Aorta (tissue), 5 donors: Measurements from ENCODE around the gene SBF1. TPM values are rescaled to one million over a fixed set of nuclear protein-coding genes. Genes with fewer than 3 reads are reported as not detected.

Experiments used
- ATAC-seq: fragments of 200-7000 bp; cut with Tn5 transposase; one replicate; pipeline ENCODE4 v1.9.1; 2022; ENCODE audit warnings: moderate library complexity; ENCODE audit not compliant: low FRiP score
- DNase-seq, 2 donors: peaks; one replicate each; pipeline ENCODE4 v3.0.0-alpha.2; 2020
- H3K27ac ChIP-seq, 2 donors: one replicate each; pipeline ENCODE4 v1.5.1; 2013; ENCODE audit warnings: low read length in 2 of 2, mild to moderate bottlenecking in 2 of 2, moderate library complexity in 2 of 2, control low read depth in 1 of 2, inconsistent platforms in 1 of 2, low read depth in 1 of 2
- H3K27me3 ChIP-seq, 2 donors: one replicate each; pipeline ENCODE4 v1.6.1; 2013; ENCODE audit warnings: control low read depth in 1 of 2, low read length in 1 of 2, mild to moderate bottlenecking in 1 of 2, moderate library complexity in 1 of 2; ENCODE audit not compliant: insufficient read depth in 2 of 2, control insufficient read depth in 1 of 2
- H3K36me3 ChIP-seq, 2 donors: one replicate each; pipeline ENCODE4 v1.6.1; 2013; ENCODE audit warnings: control low read depth in 1 of 2, low read length in 1 of 2, mild to moderate bottlenecking in 1 of 2; ENCODE audit not compliant: insufficient read depth in 2 of 2, control insufficient read depth in 1 of 2
- H3K4me1 ChIP-seq, 2 donors: one replicate each; pipeline ENCODE4 v1.6.1; 2013; ENCODE audit warnings: low read length in 2 of 2, control low read depth in 1 of 2, mild to moderate bottlenecking in 1 of 2, moderate library complexity in 1 of 2; ENCODE audit not compliant: insufficient read depth in 2 of 2, control insufficient read depth in 1 of 2
- H3K4me3 ChIP-seq, 2 donors: one replicate each; pipeline ENCODE4 v1.5.1; 2013; ENCODE audit warnings: low read length in 2 of 2, control low read depth in 1 of 2, mild to moderate bottlenecking in 1 of 2
- H3K9me3 ChIP-seq: one replicate; pipeline ENCODE4 v1.6.1; 2013; ENCODE audit warnings: mild to moderate bottlenecking, low read length; ENCODE audit not compliant: control insufficient read depth
- WGBS, 2 donors: extraction: QIAGEN DNeasy Blood & Tissue Kit; methylation state at CpG; one replicate each; pipeline ENCODE4 v1.1.7; 2013; 5-methylcytosine and 5-hydroxymethylcytosine counted together
- intact Hi-C, 2 donors: fragments of 100-400 bp; cut with DNase I; formaldehyde crosslinking; loops; one replicate each; pipeline versions ENCODE4 v1.14.2 to v1.15.0; 2022
- polyA plus RNA-seq, 2 donors: library from polyadenylated mRNA; stranded (reverse); fragments of 200-250 nt; gene quantifications; one replicate each; pipeline ENCODE4 v1.2.3, GENCODE V29; 2013
- total RNA-seq, 2 donors: library from RNA; stranded (reverse); fragmentation: NEBNext Ultra II Directional; extraction: Animal tissue kit (Norgen Biotek cat#: 25700); gene quantifications; one replicate each; pipeline ENCODE4 v1.2.1, GENCODE V29; 2021
- donor health status: healthy with polysubstance abuse.
- donor health status: Bipolar disorder and iron deficiency.
- donor health status: DM: no; HTN: no; CAD: no.
- donor health status: DM: no; HTN: no; CAD: no.
- donor health status: DM: yes; HTN: yes; CAD: no.

Gene SBF1
- total and polyA plus RNA-seq, 4 donors, result 17.8 to 77.9 (median 57.6) TPM

- Histone ChIP-seq H3K4me3 (peak within 1 kb of the TSS; percentile 57 to 87), H3K36me3 (peaks cover 0 to 1% of the 10 kb centered on the region in 2 donors), H3K9me3 (no peaks in the 10 kb centered on the region), H3K27me3 (no peaks in the 10 kb centered on the region), H3K27ac (peak within 1 kb of the TSS; percentile 8 to 86), H3K4me1 (no peaks in the 10 kb centered on the region)
- peak; percentile 97 to 99 for DNase-seq
- intact Hi-C loops, result loop anchor here (1.0 to 10.0 kb wide), 4 partner anchors 17 to 263 kb away; partner anchors contain the start of genes SCO2 (in 2 of the 2), SBF1 (in 1 of the 2), SYCE3 (in 1 of the 2) and TUBGCP6 (in 1 of the 2)
- peak; percentile 93 for ATAC-seq
- 1% methylated on average over 35 to 76 of the region's 76 CpGs for WGBS, 2 donors
Measured at GRCh38 chr22:50507991-50508884, 33.4 kb upstream of the SBF1 start, which contains the start of gene NCAPH2. Gene NCAPH2, plus strand, starts transcription at chr22:50508224. Its CDS starts 114 bp downstream, at chr22:50508338.

- no peaks in the 10 kb centered on the region for H3K9me3 ChIP-seq
- H3K27me3 ChIP-seq, result no peaks in the 10 kb centered on the region
- peak; percentile 90 for ATAC-seq
- H3K36me3 ChIP-seq, result peaks cover 0 to 1% of the 10 kb centered on the region in 2 donors
- no peaks in the 10 kb centered on the region for H3K4me1 ChIP-seq
- DNase-seq, result peak; percentile 94 to 97
- peak within 1 kb of the TSS; percentile 57 to 87 for H3K4me3 ChIP-seq
- intact Hi-C loops, result loop anchor here (2.0 to 10.0 kb wide), 3 partner anchors 33 to 263 kb away; partner anchors contain the start of genes SBF1 (in 1 of the 2), SYCE3 (in 1 of the 2) and TUBGCP6 (in 1 of the 2)
- 1% methylated on average over 26 to 62 of the region's 62 CpGs for WGBS, 2 donors
- peak within 1 kb of the TSS; percentile 8 to 86 for H3K27ac ChIP-seq
Measured at GRCh38 chr22:50507421-50507990, 32.7 kb upstream of the SBF1 start, which contains the start of gene LMF2. Gene LMF2, minus strand, starts transcription at chr22:50507702. Its CDS starts 27 bp downstream, at chr22:50507675.

GRCh38 chr22:50506611-50507420, 32.0 kb upstream of the SBF1 start:
- H3K9me3 ChIP-seq, result no peaks in the 10 kb centered on the region
- ATAC-seq, result peak; percentile 3
- intact Hi-C loops, result loop anchor here (2.0 to 10.0 kb wide), 3 partner anchors 32 to 262 kb away; partner anchors contain the start of genes SBF1 (in 1 of the 2), SYCE3 (in 1 of the 2) and TUBGCP6 (in 1 of the 2)
- H3K27me3 ChIP-seq, result no peaks in the 10 kb centered on the region
- 19 to 22% methylated on average over 21 of the region's 21 CpGs for WGBS, 2 donors
- H3K36me3 ChIP-seq, result peaks cover 0 to 1% of the 10 kb centered on the region in 2 donors
- peak overlapping the region in 1 of 2 donors; percentile 1 for H3K27ac ChIP-seq
- H3K4me3 ChIP-seq, result peak overlapping the region; percentile 24 to 57
- no peaks in the 10 kb centered on the region for H3K4me1 ChIP-seq
- peak; percentile 65 to 72 for DNase-seq

- WGBS, 2 donors, result 87 to 89% methylated on average over 39 to 41 of the region's 41 CpGs
- H3K36me3 ChIP-seq, result peaks cover 0 to 1% of the 10 kb centered on the region in 2 donors
- no peaks in the 10 kb centered on the region for H3K4me1 ChIP-seq
- intact Hi-C loops, result loop anchor here (2.0 to 10.0 kb wide), 3 partner anchors 31 to 261 kb away; partner anchors contain the start of genes SBF1 (in 1 of the 2), SYCE3 (in 1 of the 2) and TUBGCP6 (in 1 of the 2)
- ATAC-seq (peak; percentile 1), DNase-seq (peak in 1 of 2 donors; percentile 73)
- H3K4me3 ChIP-seq, result no peak overlapping the region
- H3K9me3 ChIP-seq, result no peaks in the 10 kb centered on the region
- no peaks in the 10 kb centered on the region for H3K27me3 ChIP-seq
- no peak overlapping the region for H3K27ac ChIP-seq
Measured at GRCh38 chr22:50505776-50506610, 31.2 kb upstream of the SBF1 start.

- no peaks in the 10 kb centered on the region for H3K9me3 ChIP-seq
- H3K27me3 ChIP-seq, result no peaks in the 10 kb centered on the region
- peaks cover 0 to 1% of the 10 kb centered on the region in 2 donors for H3K36me3 ChIP-seq
- WGBS, 2 donors, result 88 to 92% methylated on average over 13 to 14 of the region's 14 CpGs
- no peaks in the 10 kb centered on the region for H3K4me1 ChIP-seq
- no peak overlapping the region for H3K4me3 ChIP-seq
- intact Hi-C loops, result loop anchor here in 1 of 2 donors (5.0 to 10.0 kb wide), 2 partner anchors 57 to 261 kb away; partner anchors contain the start of genes SYCE3 and TUBGCP6
- DNase-seq (no peak), ATAC-seq (no peak)
- H3K27ac ChIP-seq, result no peak overlapping the region
Measured at GRCh38 chr22:50505276-50505775, 30.5 kb upstream of the SBF1 start.

- WGBS, 2 donors, result 91 to 93% methylated on average over 44 of the region's 44 CpGs
- Histone ChIP-seq H3K27ac (no peak overlapping the region), H3K27me3 (no peaks in the 10 kb centered on the region), H3K4me1 (no peaks in the 10 kb centered on the region), H3K36me3 (peaks cover 0 to 1% of the 10 kb centered on the region in 2 donors), H3K4me3 (no peak overlapping the region), H3K9me3 (no peaks in the 10 kb centered on the region)
- peak in 1 of 2 donors; percentile 75 for DNase-seq
- intact Hi-C loops, result loop anchor here in 1 of 2 donors (5.0 to 10.0 kb wide), 2 partner anchors 58 to 260 kb away; partner anchors contain the start of genes SYCE3 and TUBGCP6
- ATAC-seq, result no peak
Measured at GRCh38 chr22:50504369-50505211, 29.8 kb upstream of the SBF1 start.
